Measurements from ENCODE around the gene PSME2.

The PSME2 gene

GRCh38 chr14:24132061-24132685, 14.2 kb downstream of the PSME2 start:
- no peak for TF ChIP-seq CTCF (conservative IDR thresholded peaks at IDR 0.05; ENCODE audit: low read length)
- DNase-seq (ENCODE audit: low read depth), result no peak
- H3K4me3 ChIP-seq (ENCODE audit: low read length), result no peak overlapping the region

- DNase-seq (ENCODE audit: low read depth), result no peak
- TF ChIP-seq CTCF (conservative IDR thresholded peaks at IDR 0.05; ENCODE audit: low read length), result no peak
- H3K4me3 ChIP-seq (ENCODE audit: low read length), result no peak overlapping the region
These were observed 14.9 kb downstream of the PSME2 start for GRCh38 chr14:24131549-24131966.

- no peak for DNase-seq (ENCODE audit: low read depth)
- no peak overlapping the region for H3K4me3 ChIP-seq (ENCODE audit: low read length)
- TF ChIP-seq CTCF (conservative IDR thresholded peaks at IDR 0.05; ENCODE audit: low read length), result no peak
These were observed 15.5 kb downstream of the PSME2 start for GRCh38 chr14:24130717-24131548.

- no peak within 1 kb of the TSS for H3K4me3 ChIP-seq (ENCODE audit: low read length)
- no peak for TF ChIP-seq CTCF (conservative IDR thresholded peaks at IDR 0.05; ENCODE audit: low read length)
- DNase-seq (ENCODE audit: low read depth), result no peak
These were observed 16.1 kb downstream of the PSME2 start, which contains the start of gene FITM1 for GRCh38 chr14:24130380-24130716. FITM1 (plus strand) TSS chr14:24130659; CDS start chr14:24131564, 905 bp downstream.

GRCh38 chr14:24129410-24129998, 16.9 kb downstream of the PSME2 start:
- no peak overlapping the region for H3K4me3 ChIP-seq (ENCODE audit: low read length)
- no peak for TF ChIP-seq CTCF (conservative IDR thresholded peaks at IDR 0.05; ENCODE audit: low read length)
- no peak for DNase-seq (ENCODE audit: low read depth)

GRCh38 chr14:24127673-24128072, 18.7 kb downstream of the PSME2 start:
- DNase-seq (ENCODE audit: low read depth), result no peak
- no peak overlapping the region for H3K4me3 ChIP-seq (ENCODE audit: low read length)
- TF ChIP-seq CTCF (conservative IDR thresholded peaks at IDR 0.05; ENCODE audit: low read length), result no peak

Data from AG10803 (cell line).